Measurements from ENCODE around the gene MC3R.

MC3R gene

DNA sequence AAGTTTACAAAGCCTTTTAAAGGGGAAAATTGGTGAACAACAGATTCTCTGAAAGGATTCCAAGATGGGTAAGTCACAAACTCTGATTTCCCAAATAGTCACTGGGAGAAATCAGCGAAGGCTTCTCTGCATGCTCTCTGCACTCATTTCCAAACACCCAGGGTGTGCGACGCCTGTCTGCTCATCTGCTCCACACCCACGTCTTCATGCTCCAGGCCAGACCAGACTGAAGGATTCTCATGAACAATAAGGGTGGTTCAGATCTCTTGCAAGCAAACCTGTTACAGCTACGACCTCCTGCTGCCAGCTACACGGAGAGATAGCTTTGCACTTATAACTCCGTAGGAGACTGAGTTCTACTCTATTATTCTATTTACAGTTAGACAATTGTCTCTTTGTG is 1.4 kb downstream of the MC3R start:
- Histone ChIP-seq H3K36me3 (ENCODE audit: control insufficient read depth, insufficient read depth, low read length, severe bottlenecking) (no peaks in the 10 kb centered on the region), H3K4me3 (ENCODE audit: low read length) (no peak overlapping the region), H3K4me1 (ENCODE audit: control insufficient read depth, insufficient read depth, low read length) (no peaks in the 10 kb centered on the region), H3K9ac (ENCODE audit: low read length) (no peak overlapping the region), H3K27me3 (replicated peaks; ENCODE audit: control insufficient read depth, insufficient read depth, low read length) (peaks cover 37% of the 10 kb centered on the region), H3K9me3 (ENCODE audit: control insufficient read depth, low read length) (no peaks in the 10 kb centered on the region)
- DNase-seq (ENCODE audit: low read depth): no peak

DNA sequence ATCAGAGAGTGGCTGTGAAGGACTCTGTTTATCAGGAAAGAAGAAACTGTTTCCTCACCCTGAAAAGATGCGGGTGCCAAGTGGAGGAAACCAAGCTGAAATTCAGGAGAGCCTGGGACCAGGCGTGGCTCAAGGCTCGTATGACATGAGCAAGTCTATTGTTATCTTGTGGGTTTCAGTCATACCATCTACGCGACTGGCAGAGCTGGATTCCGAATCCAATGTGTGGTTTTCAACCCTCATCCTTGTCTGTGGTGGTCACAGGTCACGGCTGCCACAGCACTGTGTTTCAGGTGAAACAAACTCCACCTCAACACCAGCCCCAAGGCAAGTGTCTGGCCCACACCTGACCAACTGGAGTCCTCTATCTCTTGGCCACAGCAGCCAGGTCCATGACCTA is 9.1 kb downstream of the MC3R start:
- no peak for DNase-seq (ENCODE audit: low read depth)
- no peaks in the 10 kb centered on the region for H3K9me3 ChIP-seq (ENCODE audit: control insufficient read depth, low read length)

DNA sequence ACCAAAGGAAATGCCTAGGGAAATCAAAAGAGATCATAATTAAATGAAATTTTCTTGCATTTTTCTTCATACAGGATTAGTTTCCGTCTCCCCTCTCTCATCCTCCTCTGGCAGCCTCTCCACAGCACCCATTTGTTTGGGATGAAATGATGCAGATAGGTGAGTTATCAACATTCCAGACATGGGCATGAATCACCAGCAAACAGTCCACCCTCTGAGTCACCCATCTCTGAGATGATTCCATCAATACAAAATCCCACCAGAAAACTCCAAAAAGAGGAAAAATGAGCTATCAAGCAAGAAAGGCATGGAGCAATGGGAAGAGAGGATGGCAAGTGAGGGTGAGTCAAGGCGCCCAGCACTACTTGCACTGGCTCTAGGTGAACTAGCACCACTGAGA is 11.4 kb downstream of the MC3R start:
- H3K36me3 ChIP-seq (ENCODE audit: control insufficient read depth, insufficient read depth, low read length, severe bottlenecking): no peaks in the 10 kb centered on the region
- H3K4me1 ChIP-seq (ENCODE audit: control insufficient read depth, insufficient read depth, low read length): no peaks in the 10 kb centered on the region
- H3K27me3 ChIP-seq (replicated peaks; ENCODE audit: control insufficient read depth, insufficient read depth, low read length): peaks cover 16% of the 10 kb centered on the region
- no peak overlapping the region for H3K4me3 ChIP-seq (ENCODE audit: low read length)
- H3K9ac ChIP-seq (ENCODE audit: low read length): no peak overlapping the region
- H3K9me3 ChIP-seq (ENCODE audit: control insufficient read depth, low read length): no peaks in the 10 kb centered on the region
- DNase-seq (ENCODE audit: low read depth): no peak

More for the DNA sequence above, 9.1 kb downstream of the MC3R start:
- no peak overlapping the region for H3K9ac ChIP-seq (ENCODE audit: low read length)
- H3K36me3 ChIP-seq (ENCODE audit: control insufficient read depth, insufficient read depth, low read length, severe bottlenecking): no peaks in the 10 kb centered on the region
- peaks cover 9% of the 10 kb centered on the region for H3K27me3 ChIP-seq (replicated peaks; ENCODE audit: control insufficient read depth, insufficient read depth, low read length)
- no peak overlapping the region for H3K4me3 ChIP-seq (ENCODE audit: low read length)
- H3K4me1 ChIP-seq (ENCODE audit: control insufficient read depth, insufficient read depth, low read length): no peaks in the 10 kb centered on the region

DNA sequence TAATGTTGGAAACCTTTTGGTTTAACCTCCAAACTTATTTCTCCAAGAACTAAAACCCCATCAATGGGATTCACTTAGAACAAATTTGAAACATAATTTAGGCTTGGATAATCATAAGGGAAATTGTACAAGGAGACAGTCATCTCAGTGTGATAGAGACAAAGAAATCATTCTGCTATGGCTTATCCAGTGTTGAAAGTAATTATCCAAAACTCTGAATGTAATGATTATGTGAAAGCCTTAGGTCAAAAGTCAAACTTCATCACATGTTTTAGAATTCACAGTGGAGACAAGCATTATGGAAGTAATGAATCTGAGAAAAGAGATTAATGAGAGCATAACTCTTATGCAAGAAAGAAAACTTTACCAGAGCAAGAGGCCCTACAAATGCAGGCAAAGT is 20.0 kb downstream of the MC3R start:
- Histone ChIP-seq H3K4me1 (ENCODE audit: control insufficient read depth, insufficient read depth, low read length) (no peaks in the 10 kb centered on the region), H3K36me3 (ENCODE audit: control insufficient read depth, insufficient read depth, low read length, severe bottlenecking) (no peaks in the 10 kb centered on the region), H3K4me3 (ENCODE audit: low read length) (no peak overlapping the region), H3K9me3 (ENCODE audit: control insufficient read depth, low read length) (no peaks in the 10 kb centered on the region), H3K27me3 (replicated peaks; ENCODE audit: control insufficient read depth, insufficient read depth, low read length) (peaks cover 8% of the 10 kb centered on the region), H3K9ac (ENCODE audit: low read length) (no peak overlapping the region)
- no peak for DNase-seq (ENCODE audit: low read depth)

GRCh38 chr20:56271974-56272373 is 23.4 kb downstream of the MC3R start:
- H3K9ac ChIP-seq (ENCODE audit: low read length): no peak overlapping the region
- H3K9me3 ChIP-seq (ENCODE audit: control insufficient read depth, low read length): no peaks in the 10 kb centered on the region
- H3K4me1 ChIP-seq (ENCODE audit: control insufficient read depth, insufficient read depth, low read length): no peaks in the 10 kb centered on the region
- no peaks in the 10 kb centered on the region for H3K36me3 ChIP-seq (ENCODE audit: control insufficient read depth, insufficient read depth, low read length, severe bottlenecking)
- H3K4me3 ChIP-seq (ENCODE audit: low read length): no peak overlapping the region
- no peaks in the 10 kb centered on the region for H3K27me3 ChIP-seq (replicated peaks; ENCODE audit: control insufficient read depth, insufficient read depth, low read length)
- no peak for DNase-seq (ENCODE audit: low read depth)

GRCh38 chr20:56273491-56273890 is 25.0 kb downstream of the MC3R start:
- H3K36me3 ChIP-seq (ENCODE audit: control insufficient read depth, insufficient read depth, low read length, severe bottlenecking): no peaks in the 10 kb centered on the region
- H3K4me1 ChIP-seq (ENCODE audit: control insufficient read depth, insufficient read depth, low read length): no peaks in the 10 kb centered on the region
- no peak for DNase-seq (ENCODE audit: low read depth)
- H3K9me3 ChIP-seq (ENCODE audit: control insufficient read depth, low read length): no peaks in the 10 kb centered on the region
- no peaks in the 10 kb centered on the region for H3K27me3 ChIP-seq (replicated peaks; ENCODE audit: control insufficient read depth, insufficient read depth, low read length)
- no peak overlapping the region for H3K4me3 ChIP-seq (ENCODE audit: low read length)
- no peak overlapping the region for H3K9ac ChIP-seq (ENCODE audit: low read length)

DNA sequence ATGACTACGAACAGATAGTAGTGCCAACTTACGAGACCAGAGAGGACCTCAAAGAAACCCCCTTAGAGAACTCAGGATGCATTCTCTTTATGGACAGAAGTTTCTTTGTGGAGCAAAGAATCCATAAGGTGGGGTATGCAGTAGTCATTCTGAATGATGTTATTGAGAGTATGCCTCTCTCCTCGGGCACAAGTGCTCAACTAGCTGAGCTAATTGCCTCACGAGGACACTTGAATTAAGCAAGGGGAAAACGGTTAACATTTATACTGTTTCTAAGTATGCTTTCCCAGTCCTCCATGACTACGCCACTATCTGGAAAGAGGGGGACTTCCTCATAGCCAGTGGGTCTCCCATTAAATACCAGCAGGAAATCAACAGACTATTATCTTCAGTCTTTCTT is 25.6 kb downstream of the MC3R start:
- no peaks in the 10 kb centered on the region for H3K27me3 ChIP-seq (replicated peaks; ENCODE audit: control insufficient read depth, insufficient read depth, low read length)
- DNase-seq (ENCODE audit: low read depth): no peak
- H3K36me3 ChIP-seq (ENCODE audit: control insufficient read depth, insufficient read depth, low read length, severe bottlenecking): no peaks in the 10 kb centered on the region
- H3K4me1 ChIP-seq (ENCODE audit: control insufficient read depth, insufficient read depth, low read length): no peaks in the 10 kb centered on the region
- no peaks in the 10 kb centered on the region for H3K9me3 ChIP-seq (ENCODE audit: control insufficient read depth, low read length)
- no peak overlapping the region for H3K9ac ChIP-seq (ENCODE audit: low read length)
- no peak overlapping the region for H3K4me3 ChIP-seq (ENCODE audit: low read length)

- no peak for DNase-seq (ENCODE audit: low read depth)
- Histone ChIP-seq H3K27me3 (replicated peaks; ENCODE audit: control insufficient read depth, insufficient read depth, low read length) (no peaks in the 10 kb centered on the region), H3K4me3 (ENCODE audit: low read length) (no peak overlapping the region), H3K36me3 (ENCODE audit: control insufficient read depth, insufficient read depth, low read length, severe bottlenecking) (no peaks in the 10 kb centered on the region), H3K9me3 (ENCODE audit: control insufficient read depth, low read length) (peaks cover 4% of the 10 kb centered on the region), H3K4me1 (ENCODE audit: control insufficient read depth, insufficient read depth, low read length) (no peaks in the 10 kb centered on the region), H3K9ac (ENCODE audit: low read length) (no peak overlapping the region)
Measured at GRCh38 chr20:56278196-56278595, 29.7 kb downstream of the MC3R start.

GRCh38 chr20:56285496-56285895 is 37.0 kb downstream of the MC3R start:
- H3K27me3 ChIP-seq (replicated peaks; ENCODE audit: control insufficient read depth, insufficient read depth, low read length): no peaks in the 10 kb centered on the region
- no peak overlapping the region for H3K4me3 ChIP-seq (ENCODE audit: low read length)
- H3K4me1 ChIP-seq (ENCODE audit: control insufficient read depth, insufficient read depth, low read length): no peaks in the 10 kb centered on the region
- no peak for DNase-seq (ENCODE audit: low read depth)
- H3K9me3 ChIP-seq (ENCODE audit: control insufficient read depth, low read length): peaks cover 4% of the 10 kb centered on the region
- H3K36me3 ChIP-seq (ENCODE audit: control insufficient read depth, insufficient read depth, low read length, severe bottlenecking): no peaks in the 10 kb centered on the region
- H3K9ac ChIP-seq (ENCODE audit: low read length): no peak overlapping the region

DNA sequence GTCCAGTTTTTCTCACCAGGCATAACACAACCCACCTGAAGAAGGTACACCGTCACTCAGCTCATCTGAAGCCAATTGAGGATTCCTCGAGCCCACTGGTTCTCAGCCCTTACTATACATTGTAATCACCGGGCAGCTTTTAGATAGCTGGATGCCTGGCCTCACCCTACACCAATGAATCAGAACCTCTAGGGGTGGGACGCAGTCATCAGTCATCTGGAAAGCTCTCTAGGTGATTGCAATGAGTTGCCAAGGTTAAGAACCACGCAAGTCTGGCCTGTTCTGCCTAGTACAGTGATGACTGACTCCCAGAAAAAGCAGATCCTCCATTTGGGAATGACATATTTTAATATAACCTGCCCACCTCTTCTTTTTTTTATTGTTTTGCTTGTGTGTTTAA is 41.1 kb downstream of the MC3R start:
- Histone ChIP-seq H3K4me3 (ENCODE audit: low read length) (no peak overlapping the region), H3K9ac (ENCODE audit: low read length) (no peak overlapping the region), H3K27me3 (replicated peaks; ENCODE audit: control insufficient read depth, insufficient read depth, low read length) (no peaks in the 10 kb centered on the region), H3K4me1 (ENCODE audit: control insufficient read depth, insufficient read depth, low read length) (no peaks in the 10 kb centered on the region), H3K9me3 (ENCODE audit: control insufficient read depth, low read length) (no peaks in the 10 kb centered on the region), H3K36me3 (ENCODE audit: control insufficient read depth, insufficient read depth, low read length, severe bottlenecking) (no peaks in the 10 kb centered on the region)
- DNase-seq (ENCODE audit: low read depth): no peak

DNA sequence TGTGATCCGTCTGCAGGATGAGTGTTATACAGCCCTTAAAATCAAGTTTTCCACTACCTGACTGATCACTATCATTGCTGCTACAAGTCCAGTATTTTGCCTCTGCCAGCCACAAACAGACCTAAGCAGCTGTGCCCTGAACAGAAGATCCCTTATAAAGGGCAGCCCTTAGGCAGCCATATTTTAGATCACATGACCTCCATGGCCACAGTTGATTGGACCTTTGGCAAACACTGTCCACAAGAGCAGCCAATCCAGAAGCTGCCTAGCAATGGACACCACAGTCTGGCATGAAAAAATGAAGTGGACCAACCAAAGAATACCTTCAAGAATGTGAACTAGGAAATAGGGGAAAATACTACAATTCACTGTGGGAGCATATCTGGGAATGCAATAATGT is 50.8 kb downstream of the MC3R start:
- Histone ChIP-seq H3K27me3 (replicated peaks; ENCODE audit: control insufficient read depth, insufficient read depth, low read length) (no peaks in the 10 kb centered on the region), H3K36me3 (ENCODE audit: control insufficient read depth, insufficient read depth, low read length, severe bottlenecking) (no peaks in the 10 kb centered on the region), H3K4me3 (ENCODE audit: low read length) (no peak overlapping the region), H3K9me3 (ENCODE audit: control insufficient read depth, low read length) (no peaks in the 10 kb centered on the region), H3K9ac (ENCODE audit: low read length) (no peak overlapping the region), H3K4me1 (ENCODE audit: control insufficient read depth, insufficient read depth, low read length) (no peaks in the 10 kb centered on the region)
- no peak for DNase-seq (ENCODE audit: low read depth)

Data from adipocyte (in vitro differentiated cells).